Testis (tissue), 2 donors: ENCODE data around the gene PILRB.

ENCODE experiments used
- POLR2A ChIP-seq: fragments of 450-650 bp; IDR thresholded peaks from one replicate; pipeline ENCODE4 v1.6.1; 2017; ENCODE audit warnings: antibody characterized with exemption, mild to moderate bottlenecking, moderate library complexity
- TF ChIP-seq, protein P1 (sequence below), 3 experiments: fragments of 450-650 bp in 2 of 3; fragments of 200-600 bp in 1 of 3; sonication (generic) in 1 of 3; IDR thresholded peaks; one replicate each; pipeline ENCODE4 v1.5.1; 2016 to 2019; ENCODE audit warnings: antibody characterized with exemption in 3 of 3, mild to moderate bottlenecking in 2 of 3, moderate library complexity in 1 of 3

DNA sequence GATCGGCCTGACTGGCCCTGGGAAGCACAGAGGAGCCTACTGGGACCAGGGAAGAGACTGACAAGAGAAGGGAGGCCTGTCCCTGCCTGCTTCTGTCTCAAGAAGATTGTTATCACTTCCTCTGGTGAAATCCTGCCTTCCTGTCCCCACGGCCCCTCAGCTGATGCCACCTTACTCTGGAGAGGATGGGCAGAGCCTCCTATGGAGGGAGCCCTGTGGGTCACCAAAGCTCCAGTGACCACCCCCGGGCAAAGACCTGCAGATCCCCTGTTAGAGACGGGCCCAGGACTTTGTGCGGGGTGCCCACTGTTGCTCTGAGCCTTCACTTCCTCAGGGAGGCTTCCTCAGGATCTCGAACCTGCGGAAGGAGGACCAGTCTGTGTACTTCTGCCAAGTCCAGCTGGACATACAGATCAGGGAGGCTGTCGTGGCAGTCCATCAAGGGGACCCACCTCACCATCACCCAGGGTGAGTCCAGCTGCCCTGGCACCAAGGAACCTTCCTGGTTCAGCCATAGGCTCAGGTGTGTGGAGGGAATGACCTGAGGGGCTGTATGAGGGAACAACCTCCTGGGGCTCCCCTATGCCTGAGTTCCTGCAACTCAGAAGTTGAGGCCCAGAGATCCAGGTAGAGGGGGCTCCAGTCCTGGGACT, 1.4 kb upstream of the PILRB start:
- TF ChIP-seq, protein P1, sequence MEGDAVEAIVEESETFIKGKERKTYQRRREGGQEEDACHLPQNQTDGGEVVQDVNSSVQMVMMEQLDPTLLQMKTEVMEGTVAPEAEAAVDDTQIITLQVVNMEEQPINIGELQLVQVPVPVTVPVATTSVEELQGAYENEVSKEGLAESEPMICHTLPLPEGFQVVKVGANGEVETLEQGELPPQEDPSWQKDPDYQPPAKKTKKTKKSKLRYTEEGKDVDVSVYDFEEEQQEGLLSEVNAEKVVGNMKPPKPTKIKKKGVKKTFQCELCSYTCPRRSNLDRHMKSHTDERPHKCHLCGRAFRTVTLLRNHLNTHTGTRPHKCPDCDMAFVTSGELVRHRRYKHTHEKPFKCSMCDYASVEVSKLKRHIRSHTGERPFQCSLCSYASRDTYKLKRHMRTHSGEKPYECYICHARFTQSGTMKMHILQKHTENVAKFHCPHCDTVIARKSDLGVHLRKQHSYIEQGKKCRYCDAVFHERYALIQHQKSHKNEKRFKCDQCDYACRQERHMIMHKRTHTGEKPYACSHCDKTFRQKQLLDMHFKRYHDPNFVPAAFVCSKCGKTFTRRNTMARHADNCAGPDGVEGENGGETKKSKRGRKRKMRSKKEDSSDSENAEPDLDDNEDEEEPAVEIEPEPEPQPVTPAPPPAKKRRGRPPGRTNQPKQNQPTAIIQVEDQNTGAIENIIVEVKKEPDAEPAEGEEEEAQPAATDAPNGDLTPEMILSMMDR (IDR thresholded peaks at IDR 0.05): no peak
- no peak for TF ChIP-seq POLR2A
